ENCODE data around the gene GARS1. TPM values are rescaled to one million over a fixed set of nuclear protein-coding genes. Genes with fewer than 3 reads are reported as not detected.

GARS1 gene
- total RNA-seq, 1 experiment from 2014 or later: 95.4 TPM

- Histone ChIP-seq H4K20me1 (ENCODE audit: low read length) (no peaks in the 10 kb centered on the region), H3K79me2 (ENCODE audit: low read length) (no peaks in the 10 kb centered on the region), H3K4me1 (ENCODE audit: insufficient read depth, low read length) (no peaks in the 10 kb centered on the region), H3K4me3 (ENCODE audit: low read length) (no peak overlapping the region), H3K27ac (ENCODE audit: low read length) (no peak overlapping the region), H3K36me3 (ENCODE audit: low read depth, low read length) (no peaks in the 10 kb centered on the region), H3K4me2 (ENCODE audit: low read length) (no peak overlapping the region), H3K9me2 (replicated peaks; ENCODE audit: low read length) (no peaks in the 10 kb centered on the region), H2AFZ (ENCODE audit: low read length) (no peak overlapping the region), H3K27me3 (ENCODE audit: low read length) (peaks cover 11% of the 10 kb centered on the region), H3F3A (ENCODE audit: low read length, unreplicated experiment) (no peaks in the 10 kb centered on the region), H3K9ac (ENCODE audit: low read length) (no peak overlapping the region), H3K9me3 (ENCODE audit: low read length) (no peaks in the 10 kb centered on the region)
- ChIA-PET POLR2A (ENCODE audit: unreplicated experiment) (no interaction called here), CTCF (no interaction called here)
- BruUV-seq (replicated peaks): no TSS peak
- DNase-seq: no peak
- TF ChIP-seq EZH2phosphoT487 (IDR thresholded peaks at IDR 0.05; ENCODE audit: borderline replicate concordance, low read length) (no peak), EZH2 (IDR thresholded peaks at IDR 0.05; ENCODE audit: low read length, unreplicated experiment) (no peak), CTCF (conservative IDR thresholded peaks at IDR 0.05; ENCODE audit: low read depth, low read length) (no peak)
- intact Hi-C loops (cut with micrococcal nuclease): no loop called here
- ATAC-seq: no peak
Observed at GRCh38 chr7:30665449-30665848, 70.8 kb downstream of the GARS1 start.

GRCh38 chr7:30667172-30667571 is 72.5 kb downstream of the GARS1 start:
- no TSS peak for BruUV-seq (replicated peaks)

GRCh38 chr7:30668102-30668501 is 73.4 kb downstream of the GARS1 start:
- Histone ChIP-seq H3K9me2 (replicated peaks; ENCODE audit: low read length) (no peaks in the 10 kb centered on the region), H3K4me2 (ENCODE audit: low read length) (no peak overlapping the region), H4K20me1 (ENCODE audit: low read length) (no peaks in the 10 kb centered on the region), H3K79me2 (ENCODE audit: low read length) (no peaks in the 10 kb centered on the region), H2AFZ (ENCODE audit: low read length) (no peak overlapping the region), H3K27ac (ENCODE audit: low read length) (no peak overlapping the region), H3K27me3 (ENCODE audit: low read length) (peaks cover 13% of the 10 kb centered on the region), H3K4me3 (ENCODE audit: low read length) (no peak overlapping the region), H3K4me1 (ENCODE audit: insufficient read depth, low read length) (no peaks in the 10 kb centered on the region), H3F3A (ENCODE audit: low read length, unreplicated experiment) (no peaks in the 10 kb centered on the region), H3K9me3 (ENCODE audit: low read length) (no peaks in the 10 kb centered on the region), H3K9ac (ENCODE audit: low read length) (no peak overlapping the region), H3K36me3 (ENCODE audit: low read depth, low read length) (no peaks in the 10 kb centered on the region)
- TF ChIP-seq CTCF (conservative IDR thresholded peaks at IDR 0.05; ENCODE audit: low read depth, low read length) (no peak), EZH2 (IDR thresholded peaks at IDR 0.05; ENCODE audit: low read length, unreplicated experiment) (no peak), EZH2phosphoT487 (IDR thresholded peaks at IDR 0.05; ENCODE audit: borderline replicate concordance, low read length) (no peak)
- BruUV-seq (replicated peaks): no TSS peak
- DNase-seq (no peak), ATAC-seq (no peak)
- CTCF ChIA-PET: no interaction called here
- intact Hi-C loops (cut with micrococcal nuclease): no loop called here
- POLR2A ChIA-PET (ENCODE audit: unreplicated experiment): no interaction called here

More at GRCh38 chr7:30667172-30667571, 72.5 kb downstream of the GARS1 start:
- ChIA-PET CTCF (no interaction called here), POLR2A (ENCODE audit: unreplicated experiment) (no interaction called here)
- no peaks in the 10 kb centered on the region for H3K79me2 ChIP-seq (ENCODE audit: low read length)
- no peaks in the 10 kb centered on the region for H4K20me1 ChIP-seq (ENCODE audit: low read length)
- no peak overlapping the region for H3K9ac ChIP-seq (ENCODE audit: low read length)
- no peak for ATAC-seq
- H3K36me3 ChIP-seq (ENCODE audit: low read depth, low read length): no peaks in the 10 kb centered on the region
- no peaks in the 10 kb centered on the region for H3K9me2 ChIP-seq (replicated peaks; ENCODE audit: low read length)
- intact Hi-C loops (cut with micrococcal nuclease): no loop called here
- TF ChIP-seq CTCF (conservative IDR thresholded peaks at IDR 0.05; ENCODE audit: low read depth, low read length) (no peak), EZH2 (IDR thresholded peaks at IDR 0.05; ENCODE audit: low read length, unreplicated experiment) (no peak), EZH2phosphoT487 (IDR thresholded peaks at IDR 0.05; ENCODE audit: borderline replicate concordance, low read length) (no peak)
- no peak overlapping the region for H2AFZ ChIP-seq (ENCODE audit: low read length)
- H3K27me3 ChIP-seq (ENCODE audit: low read length): peaks cover 13% of the 10 kb centered on the region
- no peaks in the 10 kb centered on the region for H3K4me1 ChIP-seq (ENCODE audit: insufficient read depth, low read length)
- H3K27ac ChIP-seq (ENCODE audit: low read length): no peak overlapping the region
- no peaks in the 10 kb centered on the region for H3F3A ChIP-seq (ENCODE audit: low read length, unreplicated experiment)
- no peaks in the 10 kb centered on the region for H3K9me3 ChIP-seq (ENCODE audit: low read length)
- no peak for DNase-seq
- no peak overlapping the region for H3K4me3 ChIP-seq (ENCODE audit: low read length)
- no peak overlapping the region for H3K4me2 ChIP-seq (ENCODE audit: low read length)
